HepG2 (cell line): ENCODE results near the gene RHD. TPM values are rescaled to one million over a fixed set of nuclear protein-coding genes. Genes with fewer than 3 reads are reported as not detected.

Source experiments
- AHR ChIP-seq: IDR thresholded peaks from 2 replicates; pipeline ENCODE4 v1.6.1; 2018; ENCODE audit warnings: missing genetic modification reagents, missing compliant biosample characterization
- EP300 ChIP-seq, 3 experiments: sonication (generic) in 1 of 3; formaldehyde crosslinking in 1 of 3; IDR thresholded peaks; 2 replicates each; pipeline versions ENCODE4 v1.5.1 to v1.6.1; 2011 to 2020; ENCODE audit warnings: low read depth in 2 of 3, low read length in 2 of 3, borderline replicate concordance in 1 of 3, improper control_type of control experiment in 1 of 3, mild to moderate bottlenecking in 1 of 3, missing genetic modification reagents in 1 of 3, moderate library complexity in 1 of 3
- FOXO1 ChIP-seq: sonication (generic); formaldehyde crosslinking; IDR thresholded peaks from 2 replicates; pipeline ENCODE4 v1.4.0; 2020; ENCODE audit warnings: missing genetic modification reagents
- HOXA3 ChIP-seq: sonication (generic); formaldehyde crosslinking; IDR thresholded peaks from 2 replicates; pipeline ENCODE4 v1.5.0; 2020; ENCODE audit warnings: missing genetic modification reagents
- JUND ChIP-seq: sonication (generic); formaldehyde crosslinking; IDR thresholded peaks from 2 replicates; pipeline ENCODE4 v1.8.0; 2022; ENCODE audit warnings: mild to moderate bottlenecking, missing genetic modification reagents
- MAZ ChIP-seq, 2 experiments: sonication (generic) in 1 of 2; formaldehyde crosslinking in 1 of 2; IDR thresholded peaks; 2 replicates each; pipeline versions ENCODE4 v1.5.0 to v1.6.1; 2012 to 2020; ENCODE audit warnings: low read depth in 2 of 2, mild to moderate bottlenecking in 2 of 2, borderline replicate concordance in 1 of 2, improper control_type of control experiment in 1 of 2, low read length in 1 of 2, missing genetic modification reagents in 1 of 2, moderate library complexity in 1 of 2
- TEAD2 ChIP-seq: sonication (generic); formaldehyde crosslinking; IDR thresholded peaks from 2 replicates; pipeline ENCODE4 v1.9.0; 2021; ENCODE audit warnings: missing genetic modification reagents
- ZNF138 ChIP-seq: sonication (generic); formaldehyde crosslinking; IDR thresholded peaks from 2 replicates; pipeline ENCODE4 v1.5.0; 2020; ENCODE audit warnings: mild to moderate bottlenecking, low read depth, missing genetic modification reagents
- ZNF382 ChIP-seq: sonication (generic); formaldehyde crosslinking; IDR thresholded peaks from 2 replicates; pipeline ENCODE4 v1.5.0; 2020; ENCODE audit warnings: missing genetic modification reagents, mild to moderate bottlenecking, borderline replicate concordance
- ZNF44 ChIP-seq: sonication (generic); formaldehyde crosslinking; IDR thresholded peaks from 2 replicates; pipeline ENCODE4 v1.5.1; 2020; ENCODE audit warnings: mild to moderate bottlenecking, missing genetic modification reagents
- ZNF720 ChIP-seq: sonication (generic); formaldehyde crosslinking; IDR thresholded peaks from 2 replicates; pipeline ENCODE4 v1.4.0; 2020; ENCODE audit warnings: missing genetic modification reagents
- polyA plus RNA-seq, 8 experiments: library from polyadenylated mRNA; depleted of rRNA in 3 of 8; stranded (reverse) in 7 of 8; unstranded in 1 of 8; fragments of >200 nt; fragmentation: Illumina TruSeq in 4 of 8; extraction: Trizol in 4 of 8; gene quantifications; 2 replicates each; pipeline versions ENCODE4 v1.2.1 to v1.2.3, GENCODE V29; 2011 to 2016; ENCODE audit warnings: low read depth in 4 of 8, missing spikeins in 1 of 8, mixed read lengths in 1 of 8; ENCODE audit not compliant: insufficient read depth in 1 of 8
- total RNA-seq, 5 experiments: library from RNA; depleted of rRNA; stranded (reverse); fragments of >200 nt; fragmentation: Illumina TruSeq; extraction: Trizol; gene quantifications; 2 replicates each; pipeline ENCODE4 v1.2.3, GENCODE V29; 2016; ENCODE audit warnings: low read depth in 1 of 5
- TF ChIP-seq, protein P1 (sequence below): sonication (generic); formaldehyde crosslinking; IDR thresholded peaks from 2 replicates; pipeline ENCODE4 v1.5.0; 2020; ENCODE audit warnings: missing genetic modification reagents
- TF ChIP-seq, protein P2 (sequence below): sonication (generic); formaldehyde crosslinking; IDR thresholded peaks from 2 replicates; pipeline ENCODE4 v1.4.0; 2020; ENCODE audit warnings: missing genetic modification reagents, borderline replicate concordance
- TF ChIP-seq, protein P3 (sequence below): sonication (generic); formaldehyde crosslinking; IDR thresholded peaks from 2 replicates; pipeline ENCODE4 v1.4.0; 2020; ENCODE audit warnings: missing genetic modification reagents
- TF ChIP-seq, protein P4 (sequence below): sonication (generic); formaldehyde crosslinking; IDR thresholded peaks from 2 replicates; pipeline ENCODE4 v1.8.0; 2022; ENCODE audit warnings: mild to moderate bottlenecking, missing genetic modification reagents, moderate library complexity
- TF ChIP-seq, protein P5 (sequence below): sonication (generic); formaldehyde crosslinking; IDR thresholded peaks from 2 replicates; pipeline ENCODE4 v1.4.0; 2020; ENCODE audit warnings: mild to moderate bottlenecking, missing genetic modification reagents
- TF ChIP-seq, protein P6 (sequence below): sonication (generic); formaldehyde crosslinking; IDR thresholded peaks from 2 replicates; pipeline ENCODE4 v1.8.0; 2022; ENCODE audit warnings: low read depth, missing genetic modification reagents
- TF ChIP-seq, protein P7 (sequence below): sonication (generic); formaldehyde crosslinking; conservative IDR thresholded peaks from 2 replicates; pipeline ENCODE4 v1.5.0; 2020; ENCODE audit warnings: missing genetic modification reagents

The RHD gene
- total and polyA plus RNA-seq, 2 of the 13 experiments (the other 11 are each of a cell fraction or from before 2014, with no cell fraction given), result not detected

DNA sequence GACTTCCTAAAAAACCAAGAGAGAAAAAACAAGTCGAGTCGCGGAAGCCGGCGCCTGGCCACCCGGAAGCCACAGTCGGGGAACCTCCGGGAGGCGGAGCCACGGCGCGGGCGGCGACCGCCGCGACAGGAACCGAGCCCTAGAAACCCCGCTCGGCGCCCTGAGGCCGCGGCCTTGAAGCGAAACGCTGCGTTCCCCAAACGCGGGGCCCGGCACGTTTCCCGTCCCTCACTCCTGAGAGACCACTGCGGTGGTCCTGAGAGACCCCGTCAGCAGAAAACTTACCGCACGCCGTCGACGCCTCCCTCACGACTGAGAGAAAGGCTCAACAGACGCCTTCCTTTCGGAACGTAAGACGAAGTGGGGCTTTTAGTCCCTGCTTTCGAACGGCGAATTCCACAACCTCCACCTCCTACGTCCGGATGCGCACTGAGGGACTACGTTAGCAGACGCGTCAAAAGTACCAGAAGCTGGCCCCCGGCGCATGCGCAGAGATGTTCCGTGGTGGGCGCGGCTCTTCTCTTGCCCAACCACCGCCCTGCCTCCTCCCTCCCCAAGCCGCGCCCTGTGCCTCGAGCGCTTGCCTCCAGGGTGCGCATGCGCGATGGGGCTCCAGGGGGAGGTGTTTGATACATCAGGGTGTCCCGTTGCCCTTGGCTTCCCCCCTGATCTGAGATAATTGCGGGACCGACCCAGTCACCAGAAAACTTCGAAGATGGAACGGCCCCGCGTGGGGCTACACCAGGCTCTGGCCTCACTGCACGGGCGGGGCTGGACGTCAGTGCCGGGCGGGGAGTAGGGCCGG is 25.1 kb upstream of the RHD start, which contains the start of gene RSRP1 (continued):
- TF ChIP-seq, protein P1, sequence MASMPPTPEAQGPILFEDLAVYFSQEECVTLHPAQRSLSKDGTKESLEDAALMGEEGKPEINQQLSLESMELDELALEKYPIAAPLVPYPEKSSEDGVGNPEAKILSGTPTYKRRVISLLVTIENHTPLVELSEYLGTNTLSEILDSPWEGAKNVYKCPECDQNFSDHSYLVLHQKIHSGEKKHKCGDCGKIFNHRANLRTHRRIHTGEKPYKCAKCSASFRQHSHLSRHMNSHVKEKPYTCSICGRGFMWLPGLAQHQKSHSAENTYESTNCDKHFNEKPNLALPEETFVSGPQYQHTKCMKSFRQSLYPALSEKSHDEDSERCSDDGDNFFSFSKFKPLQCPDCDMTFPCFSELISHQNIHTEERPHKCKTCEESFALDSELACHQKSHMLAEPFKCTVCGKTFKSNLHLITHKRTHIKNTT (CRISPR knock-in tag), result 0 out of 2 replicates have a peak, but pooled peaks have one; percentile 73
- TF ChIP-seq ZNF44 (CRISPR knock-in tag) (peak; percentile 69), ZNF382 (CRISPR knock-in tag) (no peak), ZNF720 (CRISPR knock-in tag) (0 out of 2 replicates have a peak, but pooled peaks have one; percentile 64), MAZ (IDR thresholded peaks at IDR 0.05; ENCODE audit: borderline replicate concordance, low read depth, low read length) (0 out of 2 replicates have a peak, but pooled peaks have one; percentile 21), MAZ (CRISPR knock-in tag; IDR thresholded peaks at IDR 0.05; ENCODE audit: low read depth) (peak; percentile 85), AHR (CRISPR knock-in tag) (peak; percentile 58; the same call in 1 of the 2 replicates), ZNF138 (CRISPR knock-in tag) (no peak), HOXA3 (CRISPR knock-in tag) (peak; percentile 47), FOXO1 (CRISPR knock-in tag) (peak; percentile 68), TEAD2 (CRISPR knock-in tag) (no peak), JUND (CRISPR knock-in tag) (no peak), EP300 (IDR thresholded peaks at IDR 0.05; ENCODE audit: low read depth in 2 of 2, low read length in 2 of 2) (peak in 1 of 2 experiments; percentile 1; a peak in 1 of 4 replicates), EP300 (CRISPR knock-in tag; IDR thresholded peaks at IDR 0.05; ENCODE audit: borderline replicate concordance) (peak; percentile 61; the same call in 1 of the 2 replicates)
- TF ChIP-seq, protein P2, sequence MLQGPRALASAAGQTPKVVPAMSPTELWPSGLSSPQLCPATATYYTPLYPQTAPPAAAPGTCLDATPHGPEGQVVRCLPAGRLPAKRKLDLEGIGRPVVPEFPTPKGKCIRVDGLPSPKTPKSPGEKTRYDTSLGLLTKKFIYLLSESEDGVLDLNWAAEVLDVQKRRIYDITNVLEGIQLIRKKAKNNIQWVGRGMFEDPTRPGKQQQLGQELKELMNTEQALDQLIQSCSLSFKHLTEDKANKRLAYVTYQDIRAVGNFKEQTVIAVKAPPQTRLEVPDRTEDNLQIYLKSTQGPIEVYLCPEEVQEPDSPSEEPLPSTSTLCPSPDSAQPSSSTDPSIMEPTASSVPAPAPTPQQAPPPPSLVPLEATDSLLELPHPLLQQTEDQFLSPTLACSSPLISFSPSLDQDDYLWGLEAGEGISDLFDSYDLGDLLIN (CRISPR knock-in tag), result 0 out of 2 replicates have a peak, but pooled peaks have one; percentile 21
- TF ChIP-seq, protein P3, sequence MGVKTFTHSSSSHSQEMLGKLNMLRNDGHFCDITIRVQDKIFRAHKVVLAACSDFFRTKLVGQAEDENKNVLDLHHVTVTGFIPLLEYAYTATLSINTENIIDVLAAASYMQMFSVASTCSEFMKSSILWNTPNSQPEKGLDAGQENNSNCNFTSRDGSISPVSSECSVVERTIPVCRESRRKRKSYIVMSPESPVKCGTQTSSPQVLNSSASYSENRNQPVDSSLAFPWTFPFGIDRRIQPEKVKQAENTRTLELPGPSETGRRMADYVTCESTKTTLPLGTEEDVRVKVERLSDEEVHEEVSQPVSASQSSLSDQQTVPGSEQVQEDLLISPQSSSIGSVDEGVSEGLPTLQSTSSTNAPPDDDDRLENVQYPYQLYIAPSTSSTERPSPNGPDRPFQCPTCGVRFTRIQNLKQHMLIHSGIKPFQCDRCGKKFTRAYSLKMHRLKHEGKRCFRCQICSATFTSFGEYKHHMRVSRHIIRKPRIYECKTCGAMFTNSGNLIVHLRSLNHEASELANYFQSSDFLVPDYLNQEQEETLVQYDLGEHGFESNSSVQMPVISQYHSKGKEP, result peak; percentile 86
- TF ChIP-seq, protein P4, sequence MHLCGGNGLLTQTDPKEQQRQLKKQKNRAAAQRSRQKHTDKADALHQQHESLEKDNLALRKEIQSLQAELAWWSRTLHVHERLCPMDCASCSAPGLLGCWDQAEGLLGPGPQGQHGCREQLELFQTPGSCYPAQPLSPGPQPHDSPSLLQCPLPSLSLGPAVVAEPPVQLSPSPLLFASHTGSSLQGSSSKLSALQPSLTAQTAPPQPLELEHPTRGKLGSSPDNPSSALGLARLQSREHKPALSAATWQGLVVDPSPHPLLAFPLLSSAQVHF (CRISPR knock-in tag), result no peak
- TF ChIP-seq, protein P5, sequence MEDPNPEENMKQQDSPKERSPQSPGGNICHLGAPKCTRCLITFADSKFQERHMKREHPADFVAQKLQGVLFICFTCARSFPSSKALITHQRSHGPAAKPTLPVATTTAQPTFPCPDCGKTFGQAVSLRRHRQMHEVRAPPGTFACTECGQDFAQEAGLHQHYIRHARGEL (CRISPR knock-in tag), result no peak
- TF ChIP-seq, protein P6, sequence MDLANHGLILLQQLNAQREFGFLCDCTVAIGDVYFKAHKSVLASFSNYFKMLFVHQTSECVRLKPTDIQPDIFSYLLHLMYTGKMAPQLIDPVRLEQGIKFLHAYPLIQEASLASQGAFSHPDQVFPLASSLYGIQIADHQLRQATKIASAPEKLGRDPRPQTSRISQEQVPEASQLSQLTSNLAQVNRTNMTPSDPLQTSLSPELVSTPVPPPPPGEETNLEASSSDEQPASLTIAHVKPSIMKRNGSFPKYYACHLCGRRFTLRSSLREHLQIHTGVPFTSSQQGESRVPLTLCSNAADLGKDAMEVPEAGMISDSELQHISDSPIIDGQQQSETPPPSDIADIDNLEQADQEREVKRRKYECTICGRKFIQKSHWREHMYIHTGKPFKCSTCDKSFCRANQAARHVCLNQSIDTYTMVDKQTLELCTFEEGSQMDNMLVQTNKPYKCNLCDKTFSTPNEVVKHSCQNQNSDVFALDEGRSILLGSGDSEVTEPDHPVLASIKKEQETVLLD (CRISPR knock-in tag), result no peak; the same call in 1 of the 2 replicates
- TF ChIP-seq, protein P7, sequence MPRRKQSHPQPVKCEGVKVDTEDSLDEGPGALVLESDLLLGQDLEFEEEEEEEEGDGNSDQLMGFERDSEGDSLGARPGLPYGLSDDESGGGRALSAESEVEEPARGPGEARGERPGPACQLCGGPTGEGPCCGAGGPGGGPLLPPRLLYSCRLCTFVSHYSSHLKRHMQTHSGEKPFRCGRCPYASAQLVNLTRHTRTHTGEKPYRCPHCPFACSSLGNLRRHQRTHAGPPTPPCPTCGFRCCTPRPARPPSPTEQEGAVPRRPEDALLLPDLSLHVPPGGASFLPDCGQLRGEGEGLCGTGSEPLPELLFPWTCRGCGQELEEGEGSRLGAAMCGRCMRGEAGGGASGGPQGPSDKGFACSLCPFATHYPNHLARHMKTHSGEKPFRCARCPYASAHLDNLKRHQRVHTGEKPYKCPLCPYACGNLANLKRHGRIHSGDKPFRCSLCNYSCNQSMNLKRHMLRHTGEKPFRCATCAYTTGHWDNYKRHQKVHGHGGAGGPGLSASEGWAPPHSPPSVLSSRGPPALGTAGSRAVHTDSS (CRISPR knock-in tag), result no peak
